Measurements from ENCODE around the gene H2BK1.

Gene H2BK1

GRCh38 chr7:151194188-151194587 lies 16.1 kb downstream of the H2BK1 start:
- no peak for TF ChIP-seq CTCF (IDR thresholded peaks at IDR 0.05; ENCODE audit: low read depth, low read length, missing control alignments)
- DNase-seq (ENCODE audit: extremely low read depth, low read depth) = no peak
- H3K4me3 ChIP-seq (replicated peaks; ENCODE audit: low read depth, low read length) = no peak overlapping the region

GRCh38 chr7:151193203-151193978 lies 16.9 kb downstream of the H2BK1 start:
- H3K4me3 ChIP-seq (replicated peaks; ENCODE audit: low read depth, low read length) = no peak overlapping the region
- no peak for TF ChIP-seq CTCF (IDR thresholded peaks at IDR 0.05; ENCODE audit: low read depth, low read length, missing control alignments)
- no peak for DNase-seq (ENCODE audit: extremely low read depth, low read depth)

GRCh38 chr7:151192002-151192539 lies 18.2 kb downstream of the H2BK1 start:
- no peak for TF ChIP-seq CTCF (IDR thresholded peaks at IDR 0.05; ENCODE audit: low read depth, low read length, missing control alignments)
- H3K4me3 ChIP-seq (replicated peaks; ENCODE audit: low read depth, low read length) = no peak overlapping the region
- DNase-seq (ENCODE audit: extremely low read depth, low read depth) = no peak

- TF ChIP-seq CTCF (IDR thresholded peaks at IDR 0.05; ENCODE audit: low read depth, low read length, missing control alignments) = no peak
- H3K4me3 ChIP-seq (replicated peaks; ENCODE audit: low read depth, low read length) = no peak overlapping the region
- DNase-seq (ENCODE audit: extremely low read depth, low read depth) = no peak
Measured at GRCh38 chr7:151191544-151191943, 18.7 kb downstream of the H2BK1 start.

GRCh38 chr7:151189038-151189437 lies 21.2 kb downstream of the H2BK1 start:
- TF ChIP-seq CTCF (IDR thresholded peaks at IDR 0.05; ENCODE audit: low read depth, low read length, missing control alignments) = no peak
- no peak for DNase-seq (ENCODE audit: extremely low read depth, low read depth)
- no peak overlapping the region for H3K4me3 ChIP-seq (replicated peaks; ENCODE audit: low read depth, low read length)

GRCh38 chr7:151188252-151188542 lies 22.1 kb downstream of the H2BK1 start:
- DNase-seq (ENCODE audit: extremely low read depth, low read depth) = no peak
- no peak for TF ChIP-seq CTCF (IDR thresholded peaks at IDR 0.05; ENCODE audit: low read depth, low read length, missing control alignments)
- H3K4me3 ChIP-seq (replicated peaks; ENCODE audit: low read depth, low read length) = no peak overlapping the region

Data from HFF-Myc (cell line).